ENCODE data around the gene CTBP2. TPM values are rescaled to one million over a fixed set of nuclear protein-coding genes. Genes with fewer than 3 reads are reported as not detected.

Gene CTBP2
- total RNA-seq, 1 experiment from 2014 or later: 191 TPM

- TF ChIP-seq E2F1 (CRISPR knock-in tag; IDR thresholded peaks at IDR 0.05) (no peak), ATF2 (CRISPR knock-in tag; IDR thresholded peaks at IDR 0.05; ENCODE audit: borderline replicate concordance, low read depth) (no peak)
These were observed 28.0 kb downstream of the CTBP2 start (continued) for GRCh38 chr10:125132344-125132743.

GRCh38 chr10:125130916-125131315, 29.4 kb downstream of the CTBP2 start:
- ChIA-PET POLR2A (no interaction called here), CTCF (no interaction called here)
- no peak for ATAC-seq
- Mint-ChIP-seq H3K36me3 (peaks cover 56% of the 10 kb centered on the region), H3K4me3 (no peak overlapping the region), H3K4me1 (peaks cover 96% of the 10 kb centered on the region), H3K9me3 (no peaks in the 10 kb centered on the region), H3K27me3 (ENCODE audit: low read depth) (no peaks in the 10 kb centered on the region), H3K27ac (0 out of 2 replicates have a peak overlapping the region, but pooled peaks have one; percentile 46)
- no peak for DNase-seq (ENCODE audit: low spot score)
- TF ChIP-seq NR3C1 (CRISPR knock-in tag; conservative IDR thresholded peaks at IDR 0.05; ENCODE audit: low read depth) (no peak), ZNF219 (CRISPR knock-in tag; IDR thresholded peaks at IDR 0.05; ENCODE audit: borderline replicate concordance) (no peak), ATF3 (CRISPR knock-in tag; conservative IDR thresholded peaks at IDR 0.05) (no peak), EMX1 (CRISPR knock-in tag; IDR thresholded peaks at IDR 0.05) (no peak), IRF1 (CRISPR knock-in tag; IDR thresholded peaks at IDR 0.05) (no peak), FOXP1 (CRISPR knock-in tag; IDR thresholded peaks at IDR 0.05; ENCODE audit: borderline replicate concordance) (no peak), CBFB (CRISPR knock-in tag; IDR thresholded peaks at IDR 0.05; ENCODE audit: low read depth) (no peak), RELA (CRISPR knock-in tag; IDR thresholded peaks at IDR 0.05; ENCODE audit: borderline replicate concordance) (no peak), ZBTB43 (CRISPR knock-in tag; IDR thresholded peaks at IDR 0.05) (no peak), MAX (CRISPR knock-in tag; IDR thresholded peaks at IDR 0.05) (no peak), ZNF512 (CRISPR knock-in tag; IDR thresholded peaks at IDR 0.05; ENCODE audit: borderline replicate concordance) (no peak), E2F5 (CRISPR knock-in tag; IDR thresholded peaks at IDR 0.05) (no peak), FOXJ3 (CRISPR knock-in tag; IDR thresholded peaks at IDR 0.05; ENCODE audit: borderline replicate concordance) (no peak), ZNF121 (CRISPR knock-in tag; IDR thresholded peaks at IDR 0.05) (no peak)

GRCh38 chr10:125130260-125130659, 30.1 kb downstream of the CTBP2 start:
- CTCF ChIA-PET: no interaction called here
- H3K4me1 Mint-ChIP-seq: peaks cover 96% of the 10 kb centered on the region
- TF ChIP-seq ZNF219 (CRISPR knock-in tag; IDR thresholded peaks at IDR 0.05; ENCODE audit: borderline replicate concordance) (no peak), ZBTB43 (CRISPR knock-in tag; IDR thresholded peaks at IDR 0.05) (no peak), TEAD1 (CRISPR knock-in tag; IDR thresholded peaks at IDR 0.05) (no peak), MXD4 (CRISPR knock-in tag; IDR thresholded peaks at IDR 0.05; ENCODE audit: borderline replicate concordance) (no peak), SP1 (CRISPR knock-in tag; conservative IDR thresholded peaks at IDR 0.05) (no peak), TEAD4 (CRISPR knock-in tag; IDR thresholded peaks at IDR 0.05) (no peak), MLX (CRISPR knock-in tag; IDR thresholded peaks at IDR 0.05) (no peak), RELA (CRISPR knock-in tag; IDR thresholded peaks at IDR 0.05; ENCODE audit: borderline replicate concordance) (no peak), SOX15 (CRISPR knock-in tag; IDR thresholded peaks at IDR 0.05) (no peak), NR3C1 (CRISPR knock-in tag; conservative IDR thresholded peaks at IDR 0.05; ENCODE audit: low read depth) (no peak), USF1 (CRISPR knock-in tag; IDR thresholded peaks at IDR 0.05) (no peak)

More at GRCh38 chr10:125130260-125130659, 30.1 kb downstream of the CTBP2 start:
- DNase-seq (ENCODE audit: low spot score): no peak
- H3K4me3 Mint-ChIP-seq: no peak overlapping the region
- no peaks in the 10 kb centered on the region for H3K9me3 Mint-ChIP-seq
- ATAC-seq: no peak
- H3K27me3 Mint-ChIP-seq (ENCODE audit: low read depth): no peaks in the 10 kb centered on the region
- peaks cover 59% of the 10 kb centered on the region for H3K36me3 Mint-ChIP-seq
- POLR2A ChIA-PET: no interaction called here
- peak overlapping the region; percentile 46; the same call in 1 of the 2 replicates for H3K27ac Mint-ChIP-seq

Measured in WTC11 (cell line).